AG08396 (cell line): ENCODE data around the gene DUSP22.
A peak's percentile ranks its signal among the peaks of the same experiment; 100 is the strongest.
"Not testable (repeated sequence)": the region's sequence is repeated elsewhere in the genome, so short reads cannot be mapped to it uniquely, and the experiment has no call there.

Experiments
- DNase-seq: peaks from one replicate; pipeline ENCODE4 v3.0.0; 2012; ENCODE audit warnings: low spot score, mixed read lengths

DUSP22 gene

GRCh38 chr6:279341-280029 lies 12.8 kb upstream of the DUSP22 start:
- no peak for DNase-seq

- no peak for DNase-seq
Measured at GRCh38 chr6:280775-281468, 11.4 kb upstream of the DUSP22 start.

- no peak for DNase-seq
Measured at GRCh38 chr6:281469-282103, 10.7 kb upstream of the DUSP22 start.

- DNase-seq = no peak
Measured at GRCh38 chr6:282177-282866, 10.0 kb upstream of the DUSP22 start.

- DNase-seq = no peak
Measured at GRCh38 chr6:282867-283416, 9.3 kb upstream of the DUSP22 start.

GRCh38 chr6:284486-284885 lies 7.8 kb upstream of the DUSP22 start:
- DNase-seq = no peak

GRCh38 chr6:285030-285771 lies 7.1 kb upstream of the DUSP22 start:
- DNase-seq = no peak

- DNase-seq = not testable (repeated sequence)
Measured at GRCh38 chr6:285902-286301, 6.4 kb upstream of the DUSP22 start.

- no peak for DNase-seq
Measured at GRCh38 chr6:286681-287488, 5.4 kb upstream of the DUSP22 start.

GRCh38 chr6:287489-287860 lies 4.8 kb upstream of the DUSP22 start:
- no peak for DNase-seq

- no peak for DNase-seq
Measured at GRCh38 chr6:288866-289265, 3.4 kb upstream of the DUSP22 start.

GRCh38 chr6:290111-290922 lies 2.0 kb upstream of the DUSP22 start:
- no peak for DNase-seq

GRCh38 chr6:291204-291696 lies 1.0 kb upstream of the DUSP22 start:
- DNase-seq = no peak

- peak; percentile 42 for DNase-seq
Measured at GRCh38 chr6:292506-293192, 362 bp downstream of the DUSP22 start.

GRCh38 chr6:293193-294174 lies 1.2 kb downstream of the DUSP22 start:
- DNase-seq = no peak

- DNase-seq = no peak
Measured at GRCh38 chr6:294656-295565, 2.6 kb downstream of the DUSP22 start.
